A549 treated with dexamethasone at 1 μM for 4 hours (cell line): ENCODE data around the gene EPAS1. TPM values are rescaled to one million over a fixed set of nuclear protein-coding genes. Genes with fewer than 3 reads are reported as not detected.

Experiments
- total RNA-seq: library from RNA; stranded (reverse); fragments of 200-300 nt; extraction: Qiagen RNA extraction; gene quantifications from 5 replicates; pipeline ENCODE4 v1.2.3, GENCODE V29; 2022

Gene EPAS1
- total RNA-seq: 93.1 to 135 TPM (median 124 TPM) in 5 replicates

GRCh38 chr2:46296840-46297545 is at the start of gene EPAS1:
TSS of gene EPAS1 (plus strand) at chr2:46297407. CDS start at chr2:46297912, 505 bp downstream.

Other genes with a start within 250 kb of the EPAS1 start
- gene TMEM247, start 182.2 kb downstream of the EPAS1 start, total RNA-seq: not detected in 5 replicates
- 43.3 to 60.6 TPM (median 52.4 TPM) in 5 replicates for gene RHOQ, start 245.1 kb downstream of the EPAS1 start, total RNA-seq
- gene ATP6V1E2, start 245.2 kb downstream of the EPAS1 start, total RNA-seq: 11.1 to 15.9 TPM (median 13.9 TPM) in 5 replicates